NCI-H510A (cell line): ENCODE data around the gene PPIF.
A peak's percentile ranks its signal among the peaks of the same experiment; 100 is the strongest.

Experiments
- DNase-seq: peaks from one replicate; lab custom pipeline; 2025; lab: John Stamatoyannopoulos, UW

PPIF gene

DNA sequence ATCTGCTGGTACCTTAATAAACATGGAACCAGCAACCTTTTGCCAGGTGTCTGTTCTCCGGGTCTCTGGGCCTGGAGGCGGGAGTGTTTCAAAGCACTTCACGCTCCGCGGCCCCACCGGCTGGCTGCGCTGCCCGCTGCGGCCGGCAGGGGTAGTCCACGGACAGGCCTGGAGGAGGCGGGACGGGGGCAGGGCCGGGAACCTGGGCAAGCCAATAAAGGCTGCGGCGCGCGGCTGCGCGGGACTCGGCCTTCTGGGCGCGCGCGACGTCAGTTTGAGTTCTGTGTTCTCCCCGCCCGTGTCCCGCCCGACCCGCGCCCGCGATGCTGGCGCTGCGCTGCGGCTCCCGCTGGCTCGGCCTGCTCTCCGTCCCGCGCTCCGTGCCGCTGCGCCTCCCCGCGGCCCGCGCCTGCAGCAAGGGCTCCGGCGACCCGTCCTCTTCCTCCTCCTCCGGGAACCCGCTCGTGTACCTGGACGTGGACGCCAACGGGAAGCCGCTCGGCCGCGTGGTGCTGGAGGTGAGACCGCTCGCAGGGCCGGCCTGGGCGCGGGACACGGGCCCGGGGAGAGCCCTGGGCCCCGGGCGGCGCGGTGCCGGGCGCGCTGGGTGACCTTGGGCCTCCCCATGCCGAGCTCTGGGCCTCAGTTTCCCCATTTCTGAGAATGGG is at the start of gene PPIF:
Gene PPIF (plus strand): TSS at position 244 of the 668 bp plus-strand sequence. CDS start 80 bp downstream, at position 324.
- DNase-seq, result peak; percentile 62

DNA sequence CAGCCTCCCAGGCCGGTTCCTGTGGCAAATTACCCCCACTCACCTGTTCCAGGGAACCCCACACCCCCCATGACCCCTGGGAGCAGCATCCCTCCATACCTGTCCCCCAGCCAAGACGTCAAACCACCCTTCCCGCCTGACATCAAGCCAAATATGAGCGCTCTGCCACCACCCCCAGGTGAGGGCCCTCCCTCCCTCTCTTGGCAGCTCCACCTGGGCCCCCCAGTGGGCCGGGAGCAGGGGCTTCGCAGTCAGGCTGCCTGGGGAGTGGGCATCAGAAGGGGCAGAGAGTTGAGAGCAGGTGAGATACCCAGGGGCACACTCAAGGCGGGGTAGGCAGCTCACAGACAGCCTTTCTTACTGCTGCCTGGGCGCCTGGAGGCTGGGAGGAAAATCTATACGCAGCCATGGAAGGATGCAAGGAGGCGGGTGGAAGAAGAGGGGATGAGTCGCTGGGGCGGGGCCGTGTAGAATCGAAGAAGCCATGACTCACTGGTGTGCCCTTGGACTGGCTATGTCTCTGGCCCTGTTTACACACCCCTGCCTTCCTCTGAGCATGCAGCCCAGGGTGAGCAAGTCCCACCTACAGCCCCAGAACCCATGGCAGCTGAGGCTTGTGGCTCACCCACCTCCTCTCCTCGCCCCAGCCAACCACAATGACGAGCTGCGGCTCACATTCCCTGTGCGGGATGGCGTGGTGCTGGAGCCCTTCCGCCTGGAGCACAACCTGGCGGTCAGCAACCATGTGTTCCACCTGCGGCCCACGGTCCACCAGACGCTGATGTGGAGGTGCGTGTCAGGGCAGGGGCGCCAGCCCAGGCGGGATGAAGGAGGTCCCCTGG is 48.6 kb upstream of the PPIF start:
- DNase-seq, result no peak

DNA sequence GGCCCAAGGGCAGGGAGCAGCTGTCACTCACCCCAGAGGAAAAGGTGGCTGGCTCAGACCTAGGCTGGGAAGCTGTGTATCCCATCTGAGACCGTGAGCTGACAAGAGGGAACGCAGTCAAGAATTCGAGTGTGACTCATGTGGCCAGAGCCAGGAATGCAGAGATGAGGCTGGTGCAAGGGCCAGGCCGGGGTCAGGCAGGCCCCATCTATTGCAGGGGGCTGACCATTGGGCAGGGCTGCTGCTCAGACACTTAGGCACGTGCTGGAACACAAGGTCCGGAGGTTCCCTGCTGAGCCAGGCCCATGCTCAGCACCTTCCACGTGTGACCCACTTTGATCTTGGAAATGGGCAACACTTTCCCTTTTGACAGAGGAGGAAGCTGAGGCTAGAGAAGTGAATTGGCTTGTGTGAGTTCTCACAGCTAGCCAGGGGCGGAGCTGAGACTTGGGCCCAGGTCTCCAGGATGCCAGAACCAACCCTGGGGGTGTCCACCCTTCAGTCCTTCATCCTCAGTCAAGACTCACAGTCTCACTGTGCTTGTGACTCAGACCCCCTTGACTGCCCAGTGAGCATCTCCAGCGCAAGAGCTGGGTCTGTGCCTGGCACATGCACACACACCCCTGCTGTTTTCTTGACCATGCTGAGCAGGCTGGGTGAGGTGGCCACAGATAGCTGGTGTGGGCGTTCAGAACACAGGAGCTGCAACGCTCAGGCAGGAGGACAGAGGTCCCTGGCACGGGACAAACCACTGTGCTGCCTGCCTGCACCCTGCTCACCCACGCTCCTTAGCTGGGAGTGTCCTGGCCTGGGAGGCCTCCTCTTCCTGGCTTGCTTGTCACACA is 47.6 kb upstream of the PPIF start:
- no peak for DNase-seq

DNA sequence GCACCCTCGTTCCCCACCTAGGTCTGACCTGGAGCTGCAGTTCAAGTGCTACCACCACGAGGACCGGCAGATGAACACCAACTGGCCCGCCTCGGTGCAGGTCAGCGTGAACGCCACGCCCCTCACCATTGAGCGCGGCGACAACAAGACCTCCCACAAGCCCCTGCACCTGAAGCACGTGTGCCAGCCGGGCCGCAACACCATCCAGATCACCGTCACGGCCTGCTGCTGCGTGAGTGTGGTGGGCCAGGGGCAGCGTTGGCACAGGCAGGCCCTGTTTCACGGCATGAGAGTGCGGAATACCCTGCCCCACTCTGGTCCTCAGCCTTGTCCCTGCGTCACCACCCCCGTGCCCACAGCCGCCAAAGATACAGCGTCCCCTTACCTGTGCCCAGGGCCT is 46.6 kb upstream of the PPIF start:
- DNase-seq, result no peak

DNA sequence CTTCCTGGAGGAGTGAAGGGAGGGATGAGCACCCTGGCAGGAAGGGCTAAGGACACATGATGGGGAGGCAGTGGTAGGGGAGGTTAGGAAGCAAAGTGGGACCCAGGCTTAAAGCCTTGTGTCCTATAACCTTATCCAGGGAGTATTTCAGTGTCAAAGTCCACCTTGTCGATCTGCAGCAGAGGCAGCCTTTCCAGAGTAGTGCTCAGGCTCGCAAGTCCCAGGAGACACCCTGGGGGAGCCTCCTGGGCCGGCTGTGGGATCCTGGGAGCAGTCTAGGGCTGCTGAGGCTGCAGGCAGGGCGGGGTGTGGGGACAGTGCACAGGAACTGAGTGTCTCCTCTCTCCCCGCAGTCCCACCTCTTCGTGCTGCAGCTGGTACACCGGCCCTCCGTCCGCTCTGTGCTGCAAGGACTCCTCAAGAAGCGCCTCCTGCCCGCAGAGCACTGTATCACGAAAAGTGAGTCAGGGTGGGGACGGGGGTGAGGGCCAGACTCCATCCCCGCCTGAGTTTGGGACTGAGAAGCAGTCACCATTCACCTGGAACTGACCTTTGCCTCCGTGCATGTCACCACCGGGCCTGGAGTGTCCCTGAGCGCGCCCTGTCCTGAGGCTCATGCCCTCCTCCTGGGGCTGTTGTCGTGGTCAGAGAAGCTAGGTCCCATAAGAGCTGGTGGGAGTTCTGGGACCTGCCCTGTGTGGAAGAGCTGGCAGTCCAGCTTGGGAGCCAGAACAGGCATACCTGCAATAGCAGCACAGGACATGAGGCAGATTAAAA is 45.3 kb upstream of the PPIF start:
- DNase-seq, result no peak

DNA sequence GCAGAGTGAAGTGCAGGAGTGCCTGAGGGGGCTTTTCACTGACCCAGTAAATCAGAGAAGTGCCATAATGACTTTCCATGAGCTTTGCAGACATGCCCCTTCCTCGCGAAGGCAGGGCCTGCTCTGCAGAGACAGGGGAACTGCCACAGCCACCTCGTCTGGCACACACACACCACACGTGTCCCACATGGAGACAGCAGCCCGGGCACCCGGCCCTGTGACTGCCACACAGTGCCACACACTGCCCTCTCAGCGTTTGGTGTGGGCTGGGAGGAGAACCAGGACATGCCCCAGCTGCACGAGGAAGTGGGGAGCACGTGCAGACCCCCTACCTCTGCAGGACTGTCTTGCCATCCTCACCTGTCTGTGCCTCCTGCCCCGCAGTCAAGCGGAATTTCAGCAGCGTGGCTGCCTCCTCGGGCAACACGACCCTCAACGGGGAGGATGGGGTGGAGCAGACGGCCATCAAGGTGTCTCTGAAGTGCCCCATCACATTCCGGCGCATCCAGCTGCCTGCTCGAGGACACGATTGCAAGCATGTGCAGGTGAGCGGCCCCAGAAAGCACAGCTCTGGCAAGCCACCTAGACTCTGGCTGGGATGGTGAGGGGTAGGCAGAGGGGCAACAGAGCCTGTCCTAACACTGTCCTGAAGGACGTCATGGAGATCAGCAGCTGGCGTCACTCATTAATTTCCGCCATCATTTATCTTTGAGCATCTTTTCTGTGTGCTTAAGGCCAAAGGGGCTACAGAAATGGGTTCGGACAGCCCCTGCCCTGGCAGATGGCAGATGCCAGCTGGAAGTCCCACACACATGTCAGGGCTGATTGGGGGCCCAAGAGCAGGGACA is 43.4 kb upstream of the PPIF start:
- no peak for DNase-seq

DNA sequence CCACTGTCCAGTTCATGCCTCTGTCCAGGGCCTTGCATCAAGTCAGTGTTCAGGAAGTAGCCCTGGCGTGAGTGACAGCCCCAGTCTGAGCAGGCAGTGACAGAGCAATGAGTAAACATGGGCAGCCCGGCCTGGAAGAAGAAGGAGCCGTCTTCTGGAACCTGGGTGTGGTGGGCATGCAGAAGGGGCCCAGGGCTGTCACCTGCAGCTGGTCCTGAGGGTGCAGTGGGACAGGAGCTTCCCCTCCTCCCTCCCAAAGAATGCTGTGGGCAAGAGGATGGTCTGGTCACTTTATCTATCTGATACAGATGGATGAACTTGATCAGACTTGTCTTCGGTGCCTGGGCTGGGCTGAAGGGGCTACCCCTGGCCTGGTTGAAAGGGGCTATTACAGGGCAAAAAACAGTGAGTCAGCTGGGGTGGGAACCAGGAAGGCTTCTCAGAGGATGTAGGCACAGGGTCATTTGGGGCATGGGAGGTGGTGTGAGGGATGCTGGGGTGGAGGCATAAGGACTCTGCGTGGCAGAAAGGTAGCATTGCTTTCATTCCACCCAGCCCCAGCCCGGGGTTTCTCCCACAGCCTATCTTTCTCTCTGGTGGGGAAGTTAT is 42.7 kb upstream of the PPIF start:
- DNase-seq, result no peak

DNA sequence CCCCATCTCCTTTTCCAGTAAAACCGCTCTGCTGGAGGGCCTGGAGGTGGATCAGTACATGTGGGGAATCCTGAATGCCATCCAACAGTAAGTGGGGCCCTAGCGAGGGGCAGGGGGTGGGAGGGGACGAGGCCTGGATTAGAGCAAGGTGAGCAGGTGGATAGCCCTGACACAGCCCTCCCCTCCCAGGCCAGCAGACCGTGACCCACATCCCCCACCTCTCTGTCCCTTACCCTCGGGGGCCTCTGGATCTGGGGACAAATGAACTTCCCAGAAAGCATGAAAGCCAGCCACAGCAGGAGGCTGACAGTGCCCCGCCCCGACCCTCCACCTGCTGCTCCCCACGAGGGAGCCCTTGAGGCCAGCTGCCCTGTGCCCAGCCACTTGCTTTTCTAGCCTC is 41.8 kb upstream of the PPIF start:
- no peak for DNase-seq

DNA sequence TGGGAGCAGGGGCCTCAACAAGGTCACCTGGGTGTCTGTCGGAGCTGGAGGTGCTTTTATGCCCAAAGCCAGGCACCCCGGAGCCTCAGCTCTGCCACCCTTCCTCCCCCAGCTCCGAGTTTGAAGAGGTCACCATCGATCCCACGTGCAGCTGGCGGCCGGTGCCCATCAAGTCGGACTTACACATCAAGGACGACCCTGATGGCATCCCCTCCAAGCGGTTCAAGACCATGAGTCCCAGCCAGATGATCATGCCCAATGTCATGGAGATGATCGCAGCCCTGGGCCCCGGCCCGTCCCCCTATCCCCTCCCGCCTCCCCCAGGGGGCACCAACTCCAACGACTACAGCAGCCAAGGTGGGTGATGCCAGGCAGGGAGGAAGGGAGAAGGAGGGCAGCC is 41.3 kb upstream of the PPIF start:
- no peak for DNase-seq

DNA sequence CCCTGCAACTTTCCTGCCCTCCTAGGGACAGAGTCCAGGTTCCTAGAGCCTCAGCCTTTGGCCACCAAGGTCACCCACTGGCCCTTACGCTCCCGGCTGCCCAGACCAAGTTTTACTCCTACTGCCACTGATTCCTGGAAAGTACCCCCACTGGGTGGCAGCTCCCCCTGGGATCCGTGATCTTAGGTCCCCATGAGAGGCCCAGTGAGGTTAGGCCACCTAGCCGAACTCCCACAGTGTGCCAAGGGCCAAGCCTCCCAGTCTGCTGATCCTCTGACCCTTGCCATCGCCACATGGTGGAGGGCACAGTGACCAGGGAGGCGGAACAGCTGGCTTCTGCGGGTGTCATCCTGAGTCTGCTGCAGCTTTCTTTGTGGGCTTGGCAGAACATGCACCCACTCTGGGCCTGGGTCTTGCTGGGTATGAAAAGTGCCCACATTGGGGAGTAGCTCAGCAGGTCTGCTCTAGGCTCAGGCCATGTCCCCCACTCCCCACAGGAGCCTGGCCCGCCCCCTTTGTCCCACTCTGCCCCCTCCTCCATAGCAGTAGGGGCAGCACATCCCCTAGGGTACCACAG is 40.5 kb upstream of the PPIF start:
- no peak for DNase-seq

DNA sequence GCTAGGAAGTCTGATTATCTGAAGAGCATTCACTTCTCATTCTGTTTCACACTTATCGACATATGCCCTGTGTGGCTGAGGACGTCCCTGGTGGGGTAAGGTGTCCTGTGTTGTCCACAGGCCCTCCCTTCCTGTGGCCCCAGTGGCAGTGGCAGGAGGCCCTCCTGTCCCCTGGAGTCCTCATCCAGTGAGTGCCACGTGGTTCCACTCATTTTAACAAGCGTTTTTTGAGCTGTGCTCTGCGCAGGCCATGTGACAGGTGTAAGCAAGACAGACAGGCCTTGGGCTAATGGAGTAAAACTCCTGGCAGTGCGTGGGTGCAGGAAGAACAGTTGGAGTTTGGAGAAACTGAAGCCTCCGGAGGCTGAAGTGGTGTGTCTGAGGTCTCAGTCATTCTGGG is 39.3 kb upstream of the PPIF start:
- no peak for DNase-seq

DNA sequence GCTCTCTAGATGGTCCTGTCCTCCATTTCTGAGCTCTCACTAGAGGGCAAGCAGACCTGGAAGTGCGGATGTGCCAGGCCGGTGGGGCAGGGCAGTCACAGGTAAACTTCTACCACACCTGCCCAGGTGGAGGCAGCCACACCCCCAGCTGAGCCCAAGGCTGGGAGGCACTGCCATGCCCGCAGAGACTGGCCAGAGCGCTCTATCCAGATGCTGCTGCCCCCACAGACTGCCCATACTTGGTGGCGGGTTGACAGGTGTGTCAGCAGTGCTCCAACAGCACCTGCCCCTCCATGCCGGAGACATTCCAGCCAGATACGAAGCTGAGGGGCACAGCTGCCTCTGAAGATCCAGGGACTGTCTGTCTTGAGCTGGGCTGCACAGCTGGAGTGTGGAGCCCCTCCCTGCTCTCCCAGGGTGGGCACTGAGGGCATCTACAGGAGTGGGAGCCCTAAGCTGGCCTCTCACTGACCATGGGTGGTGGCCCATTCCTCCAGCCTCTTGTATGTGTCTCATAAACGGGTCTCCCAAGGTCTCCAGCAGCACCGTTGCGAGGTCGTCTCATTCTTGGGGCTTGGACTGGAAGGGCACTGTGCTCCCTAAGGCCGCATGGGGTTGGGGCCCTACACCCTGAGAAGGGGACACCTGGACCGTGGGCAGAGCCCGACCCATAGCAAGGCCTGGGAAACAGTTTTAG is 38.2 kb upstream of the PPIF start:
- DNase-seq, result no peak

DNA sequence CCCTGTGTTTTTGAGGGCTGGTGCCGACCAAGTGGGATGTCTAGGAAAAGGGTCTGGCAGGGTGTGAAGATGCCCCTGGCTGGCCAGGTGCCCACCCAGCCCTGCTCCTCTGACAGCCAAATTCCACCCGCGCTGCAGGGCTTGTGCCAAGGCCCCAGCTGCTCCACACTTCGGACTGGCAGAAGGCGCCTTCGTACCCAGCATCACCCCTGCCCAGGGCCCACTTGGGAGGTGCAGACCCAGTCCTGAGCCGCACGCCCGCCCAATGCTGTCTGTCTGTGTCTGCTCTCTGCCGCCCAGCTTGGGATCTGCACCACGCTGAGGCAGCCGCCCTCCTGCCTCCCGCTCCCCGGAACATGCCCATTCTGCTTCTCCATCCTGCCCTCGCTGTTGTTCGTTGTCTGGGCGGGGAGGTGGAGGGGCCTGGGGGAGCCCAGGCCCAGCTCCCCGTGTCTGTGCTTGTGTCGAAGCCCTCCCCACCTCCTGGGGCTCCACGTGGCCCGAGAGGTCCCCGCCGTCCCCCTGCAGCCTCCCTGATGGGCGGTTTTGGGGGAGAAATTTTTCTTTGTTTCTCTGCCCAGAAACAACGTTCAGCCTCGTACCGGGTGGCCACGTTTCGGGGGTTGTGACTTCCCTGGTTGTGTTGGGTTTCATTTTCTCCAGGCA is 36.9 kb upstream of the PPIF start:
- no peak for DNase-seq

DNA sequence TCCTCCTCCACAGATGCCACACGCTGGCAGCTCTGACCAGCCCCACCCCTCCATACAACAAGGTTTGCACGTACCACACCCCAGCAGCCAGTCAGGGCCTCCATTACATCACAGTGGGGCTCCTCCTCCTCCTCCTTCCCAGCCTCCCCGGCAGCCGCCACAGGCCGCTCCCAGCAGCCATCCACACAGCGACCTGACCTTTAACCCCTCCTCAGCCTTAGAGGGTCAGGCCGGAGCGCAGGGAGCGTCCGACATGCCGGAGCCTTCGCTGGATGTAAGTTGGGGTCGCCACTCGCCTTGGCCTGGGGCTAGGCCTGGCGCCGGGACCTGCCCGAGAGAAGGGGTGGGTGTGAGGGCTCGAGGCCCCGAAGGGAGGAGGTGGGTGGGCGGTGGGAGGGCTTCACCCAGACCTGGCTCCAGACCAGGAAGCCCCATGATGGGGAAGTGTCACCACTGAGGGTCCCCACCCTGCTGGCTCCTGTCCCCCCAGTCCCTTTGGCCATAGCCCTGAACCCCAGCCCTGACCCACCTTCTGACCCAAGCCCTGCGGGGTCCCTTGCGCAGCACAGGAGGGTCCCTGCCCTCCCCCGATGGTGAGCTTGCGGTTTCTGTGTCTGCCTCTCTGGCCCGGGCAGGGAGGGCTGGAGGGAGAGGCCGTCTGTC is 36.2 kb upstream of the PPIF start:
- no peak for DNase-seq

DNA sequence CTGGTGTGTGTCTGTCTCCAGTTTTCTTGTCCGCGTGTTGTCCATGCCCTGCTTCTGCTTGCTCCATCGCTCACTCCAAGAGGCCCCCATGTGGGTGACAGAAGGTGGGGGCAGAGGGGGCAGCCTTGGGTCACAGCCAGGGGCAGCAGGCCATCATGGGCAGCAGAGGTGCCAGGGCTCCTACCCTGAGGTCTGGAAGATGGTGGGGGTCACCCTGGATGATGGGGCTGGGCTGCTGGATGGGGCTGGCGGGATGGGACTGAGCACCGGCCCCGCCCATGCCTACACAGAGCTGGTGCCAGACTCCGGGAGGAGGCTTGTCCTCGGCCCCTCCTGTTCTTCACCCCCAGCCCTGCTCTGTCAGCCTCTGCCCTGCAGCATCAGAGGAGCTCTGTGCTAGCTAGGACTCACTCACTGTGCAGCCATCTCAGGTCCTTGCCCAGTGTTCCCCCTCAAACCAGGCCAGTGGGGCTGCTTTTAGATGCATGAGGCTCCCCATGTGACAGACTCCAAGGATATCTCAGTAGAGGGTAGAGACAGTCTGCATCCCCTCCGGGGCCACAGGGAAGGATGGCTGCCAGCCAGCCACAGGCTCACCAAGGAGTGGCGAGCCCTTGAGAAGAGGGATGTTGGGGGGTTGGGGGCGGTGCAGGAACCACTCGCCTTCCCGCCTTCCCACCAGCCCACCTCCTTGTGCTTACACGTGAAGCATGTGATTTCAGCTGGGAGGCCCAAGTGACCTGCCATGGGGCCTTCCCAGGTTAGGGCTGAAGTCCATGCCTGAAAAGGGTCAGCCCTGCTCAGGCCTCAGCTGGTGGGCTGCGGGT is 35.5 kb upstream of the PPIF start:
- no peak for DNase-seq

DNA sequence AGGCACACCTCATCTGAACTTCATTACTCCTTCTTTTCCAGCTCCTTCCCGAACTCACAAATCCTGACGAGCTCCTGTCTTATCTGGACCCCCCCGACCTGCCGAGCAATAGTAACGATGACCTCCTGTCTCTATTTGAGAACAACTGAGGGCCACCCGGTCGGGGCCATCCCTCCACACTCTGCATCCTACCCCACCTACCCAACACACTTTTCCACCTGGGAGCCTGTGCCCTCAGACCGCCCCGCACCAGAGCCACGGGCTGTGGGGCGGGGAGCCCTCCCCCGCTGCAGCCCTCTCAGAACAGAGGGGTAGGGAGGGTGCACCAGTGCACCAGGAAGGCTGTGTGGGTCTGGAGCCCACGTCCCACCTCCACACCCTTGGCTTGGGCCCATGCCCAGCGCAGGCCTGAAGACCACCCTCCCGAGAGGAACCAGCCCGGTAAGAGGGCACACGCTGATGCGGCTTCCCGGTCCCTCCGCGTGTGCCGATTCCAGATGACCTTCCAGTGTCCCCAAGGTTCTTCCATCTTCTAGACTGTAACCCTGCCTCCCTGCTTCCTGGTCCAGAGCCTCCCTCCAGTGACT is 34.6 kb upstream of the PPIF start:
- no peak for DNase-seq

DNA sequence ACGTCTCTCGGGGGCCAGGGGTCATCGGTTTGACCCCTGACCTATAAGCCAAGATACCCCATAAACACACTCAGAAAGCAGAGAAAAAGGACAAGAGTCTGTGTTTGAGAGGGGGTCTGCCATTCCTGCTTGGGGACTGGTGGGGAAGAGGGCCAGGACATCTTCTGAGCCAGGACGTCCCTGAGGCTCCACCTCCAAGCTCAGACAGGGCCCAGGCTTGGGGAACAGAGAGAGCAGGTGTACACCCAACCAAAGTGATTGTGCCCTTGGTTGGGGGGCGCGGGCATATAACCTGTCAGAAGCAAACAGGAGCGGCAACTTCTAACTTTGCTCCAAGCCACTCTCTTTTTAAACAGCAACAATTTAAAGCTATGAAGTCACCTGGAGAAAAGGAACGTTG is 33.9 kb upstream of the PPIF start:
- no peak for DNase-seq
